IPS-11a (cell line): ENCODE data around the gene GRAMD4.

ENCODE experiments used
- H3K4me3 ChIP-seq: one replicate; pipeline ENCODE4 v1.5.1; 2013; ENCODE audit warnings: low read depth, low read length, control low read depth

The GRAMD4 gene, protein sequence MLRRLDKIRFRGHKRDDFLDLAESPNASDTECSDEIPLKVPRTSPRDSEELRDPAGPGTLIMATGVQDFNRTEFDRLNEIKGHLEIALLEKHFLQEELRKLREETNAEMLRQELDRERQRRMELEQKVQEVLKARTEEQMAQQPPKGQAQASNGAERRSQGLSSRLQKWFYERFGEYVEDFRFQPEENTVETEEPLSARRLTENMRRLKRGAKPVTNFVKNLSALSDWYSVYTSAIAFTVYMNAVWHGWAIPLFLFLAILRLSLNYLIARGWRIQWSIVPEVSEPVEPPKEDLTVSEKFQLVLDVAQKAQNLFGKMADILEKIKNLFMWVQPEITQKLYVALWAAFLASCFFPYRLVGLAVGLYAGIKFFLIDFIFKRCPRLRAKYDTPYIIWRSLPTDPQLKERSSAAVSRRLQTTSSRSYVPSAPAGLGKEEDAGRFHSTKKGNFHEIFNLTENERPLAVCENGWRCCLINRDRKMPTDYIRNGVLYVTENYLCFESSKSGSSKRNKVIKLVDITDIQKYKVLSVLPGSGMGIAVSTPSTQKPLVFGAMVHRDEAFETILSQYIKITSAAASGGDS

GRCh38 chr22:46619830-46620501 lies at the start of gene GRAMD4:
Gene GRAMD4, plus strand, starts transcription at chr22:46620386. Its CDS starts 6,414 bp downstream, at chr22:46626800.
- no peak within 1 kb of the TSS for H3K4me3 ChIP-seq

- H3K4me3 ChIP-seq: no peak overlapping the region
Measured at GRCh38 chr22:46571642-46572250, 48.4 kb upstream of the GRAMD4 start.

- H3K4me3 ChIP-seq: no peak overlapping the region
Measured at GRCh38 chr22:46572911-46573780, 47.0 kb upstream of the GRAMD4 start.

DNA sequence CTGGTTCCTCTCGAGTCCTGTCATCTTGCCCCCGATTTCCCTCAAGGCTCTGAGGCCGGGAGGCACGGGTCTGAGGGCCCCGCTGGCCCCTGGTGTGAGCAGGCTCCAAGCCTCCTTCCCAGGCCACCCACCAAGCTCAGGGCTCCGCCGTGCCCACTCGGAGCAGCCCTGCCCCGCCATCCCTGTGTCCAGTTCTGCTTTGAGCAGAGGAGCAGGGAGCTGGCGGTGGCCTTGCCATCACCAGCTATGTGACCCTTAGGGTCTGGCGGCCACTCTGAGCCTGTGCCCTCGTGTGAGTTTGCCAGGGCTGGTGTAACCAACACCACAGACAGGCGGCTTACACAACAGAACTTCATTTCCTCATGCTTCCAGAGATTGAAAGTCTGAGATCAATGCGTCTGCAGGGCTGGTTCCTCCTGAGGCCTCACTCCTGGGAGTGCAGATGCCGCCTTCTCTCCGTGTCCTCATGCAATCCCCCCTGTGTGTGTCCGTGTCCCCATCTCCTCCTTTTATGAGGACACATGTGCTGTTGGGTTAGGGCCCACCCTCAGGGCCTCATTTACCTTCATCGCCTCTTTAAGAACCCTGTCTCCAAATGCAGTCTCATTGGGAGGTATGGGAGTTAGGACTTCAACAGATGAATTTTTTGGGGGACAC lies 46.3 kb upstream of the GRAMD4 start:
- H3K4me3 ChIP-seq: no peak overlapping the region

- H3K4me3 ChIP-seq: no peak overlapping the region
Measured at GRCh38 chr22:46574438-46574992, 45.7 kb upstream of the GRAMD4 start.

DNA sequence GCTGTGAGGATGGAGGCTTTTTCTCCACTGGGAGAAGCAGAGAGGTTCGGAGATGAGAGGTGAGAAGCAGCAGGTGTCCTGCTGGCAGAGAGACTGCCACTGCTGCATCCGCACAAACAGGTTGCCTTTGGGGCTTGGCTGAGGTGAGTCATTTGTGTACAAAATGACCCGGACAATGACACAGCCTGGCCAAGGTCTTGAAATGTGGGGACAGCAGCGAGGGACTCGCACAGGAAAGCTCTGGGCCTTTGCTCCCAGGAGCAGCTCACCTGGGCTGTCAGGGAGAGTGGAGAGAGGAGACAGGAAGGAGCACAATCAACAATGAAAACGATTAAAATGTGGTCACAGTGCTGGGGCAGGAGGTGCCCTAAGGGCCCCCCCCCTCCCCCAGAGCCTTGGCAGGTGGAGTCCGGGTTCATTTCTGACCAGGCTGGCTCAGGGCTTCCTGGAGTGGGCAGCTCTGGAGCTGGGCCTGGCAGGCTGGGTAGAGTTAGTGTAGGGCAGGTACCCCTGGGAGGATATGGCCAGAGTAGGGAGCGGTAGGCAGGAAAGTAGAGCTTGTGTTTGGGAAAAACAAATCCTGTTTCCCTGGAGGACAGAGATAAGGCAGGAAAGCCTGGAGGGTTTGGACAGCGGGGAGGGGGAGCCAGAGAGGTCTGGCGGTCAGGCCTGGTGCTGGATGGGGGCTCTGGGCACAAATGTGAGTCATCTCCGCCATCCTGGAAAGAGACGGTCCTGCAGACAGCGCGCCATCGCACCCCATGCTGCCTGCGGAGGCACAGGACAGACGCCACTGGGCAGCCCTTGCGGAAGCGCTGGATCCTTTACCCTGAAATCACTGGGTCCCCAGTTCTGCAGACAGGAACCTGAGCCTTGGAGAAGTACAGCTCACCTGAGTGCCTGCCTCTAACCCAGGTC lies 44.9 kb upstream of the GRAMD4 start:
- H3K4me3 ChIP-seq: no peak overlapping the region

GRCh38 chr22:46575911-46576555 lies 44.2 kb upstream of the GRAMD4 start:
- H3K4me3 ChIP-seq: peak overlapping the region; percentile 57

DNA sequence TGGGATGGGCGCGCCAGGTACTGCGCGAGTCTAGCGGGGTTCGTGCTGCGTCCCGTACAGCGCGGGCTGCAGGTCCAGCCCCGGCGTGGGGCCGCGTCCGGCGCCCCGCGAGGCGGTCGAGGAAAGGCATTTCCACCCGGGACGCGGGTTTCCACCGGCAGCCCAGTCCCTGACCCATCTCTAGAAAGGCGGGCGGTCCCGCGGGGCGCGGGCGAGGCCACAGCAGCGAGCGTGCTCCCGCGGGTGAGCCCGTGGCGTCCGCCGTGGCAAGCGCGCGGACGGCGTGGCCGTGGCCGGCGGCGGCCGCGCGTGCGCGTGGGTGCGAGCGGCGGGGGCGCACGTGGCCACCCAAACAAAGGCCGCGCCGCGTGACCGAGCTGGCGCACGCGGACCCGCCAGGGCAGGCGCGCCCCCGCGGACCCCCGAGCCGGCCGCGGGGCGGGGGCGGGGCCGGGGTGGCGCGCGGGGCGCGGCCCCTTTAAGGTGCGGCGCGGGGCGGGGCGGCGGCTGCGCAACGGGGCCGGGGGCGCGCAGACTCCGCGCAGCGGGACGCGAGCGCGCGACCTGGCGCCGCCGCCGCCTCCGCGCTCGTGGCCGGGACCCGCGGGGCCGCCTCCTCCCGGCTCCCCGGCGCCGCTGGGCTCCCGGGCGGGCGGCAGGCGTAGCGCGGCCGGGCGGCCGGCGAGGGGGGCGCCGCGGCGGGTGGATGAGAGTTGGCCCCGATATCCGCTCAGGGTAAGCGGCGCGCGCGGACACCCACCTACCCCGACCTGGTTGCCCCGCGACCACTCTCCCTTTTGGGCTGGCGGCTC lies 43.4 kb upstream of the GRAMD4 start:
- H3K4me3 ChIP-seq: peak overlapping the region; percentile 57

GRCh38 chr22:46577368-46578249 lies 42.6 kb upstream of the GRAMD4 start:
- H3K4me3 ChIP-seq: peak overlapping the region; percentile 57

DNA sequence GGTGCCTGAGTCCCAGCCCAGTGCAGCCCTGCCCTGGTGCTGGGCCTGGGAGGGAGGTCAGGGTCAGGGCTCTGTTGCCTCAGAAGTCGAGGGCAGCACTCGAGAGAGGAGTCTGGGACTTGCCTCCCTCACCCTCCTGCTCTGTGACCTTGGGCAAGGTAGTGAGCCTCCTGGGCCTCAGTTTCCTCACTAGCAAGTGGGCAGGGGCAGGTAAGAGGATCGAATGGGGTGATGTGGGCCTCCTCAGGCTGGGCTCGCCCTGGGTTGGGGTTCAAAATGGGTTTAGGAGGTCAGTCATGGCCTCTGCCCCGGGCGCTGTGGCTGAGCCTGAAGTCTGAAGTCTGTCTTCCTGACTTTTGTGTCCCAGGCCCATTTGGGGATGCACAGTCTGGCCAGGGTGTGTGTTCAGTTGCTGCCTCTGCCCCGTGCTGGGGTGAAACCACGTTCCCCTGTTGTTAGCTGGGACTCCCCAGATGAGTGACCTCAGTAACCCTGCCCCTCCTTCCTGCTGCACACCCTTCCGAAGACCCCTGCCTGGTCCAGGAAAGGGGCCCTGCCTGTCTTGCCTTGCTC lies 41.8 kb upstream of the GRAMD4 start:
- no peak overlapping the region for H3K4me3 ChIP-seq

- H3K4me3 ChIP-seq: no peak overlapping the region
Measured at GRCh38 chr22:46578824-46579561, 41.2 kb upstream of the GRAMD4 start.

DNA sequence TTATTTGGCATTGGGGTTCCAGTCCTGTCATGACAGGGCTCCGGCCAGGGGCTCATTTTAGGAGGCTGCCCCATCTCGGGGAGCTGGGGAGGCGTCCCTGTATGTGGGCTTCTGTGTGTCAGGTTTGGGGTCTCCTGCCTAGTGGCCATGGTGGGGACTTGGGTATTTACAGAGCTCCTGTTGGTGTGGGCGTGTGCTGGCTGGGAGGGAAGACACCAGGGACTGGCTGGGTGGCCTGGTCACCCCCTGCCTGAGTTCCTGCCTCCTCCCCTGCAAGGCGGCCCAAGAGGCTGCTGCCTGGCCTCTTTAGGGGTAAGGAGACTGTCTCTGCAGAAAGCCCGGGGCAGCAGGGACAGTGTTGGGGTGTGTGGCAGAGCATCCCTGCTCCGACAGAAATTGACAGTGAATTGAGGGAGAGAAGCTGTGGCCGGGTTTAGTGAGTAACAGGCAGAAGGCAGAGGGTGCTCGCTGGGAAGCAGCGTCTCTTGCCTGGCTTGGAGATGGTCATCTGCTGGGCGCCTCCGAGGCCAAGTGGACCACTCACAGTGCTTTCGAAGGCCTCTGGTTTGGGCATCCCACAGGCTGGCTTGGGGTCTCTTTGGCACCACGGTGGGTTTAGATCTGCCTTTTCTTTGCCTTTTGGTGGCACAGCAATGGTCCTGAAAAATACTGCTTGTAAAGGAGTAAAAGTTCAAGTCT lies 40.3 kb upstream of the GRAMD4 start:
- no peak overlapping the region for H3K4me3 ChIP-seq

DNA sequence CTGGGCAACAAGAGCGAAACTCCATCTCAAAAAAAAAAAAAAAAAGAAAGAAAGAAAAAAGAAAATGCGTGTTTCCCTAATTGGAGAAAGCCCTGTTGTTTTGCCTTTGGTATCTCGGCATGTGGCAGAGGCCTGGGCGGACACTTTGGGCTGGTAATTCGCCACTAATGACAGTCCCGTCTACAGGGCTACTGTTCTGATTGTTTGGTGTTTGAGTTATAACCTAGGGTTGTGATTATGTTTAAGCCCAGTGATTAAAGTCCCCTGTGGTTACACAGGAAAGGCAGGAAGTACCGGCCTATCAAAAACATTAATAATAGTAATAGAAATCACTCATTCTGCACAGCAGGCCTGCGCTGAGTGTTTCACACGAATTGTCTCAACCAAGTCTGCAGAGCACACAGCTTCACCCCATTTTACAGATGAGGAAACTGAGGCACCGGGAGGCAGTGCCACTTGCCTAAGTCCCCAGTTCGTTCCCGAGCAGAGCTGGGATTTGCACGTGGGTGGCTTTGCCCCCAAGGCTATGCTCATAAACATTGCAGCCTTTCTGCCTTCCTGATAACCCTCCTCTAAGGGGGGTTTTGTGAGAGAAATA lies 39.1 kb upstream of the GRAMD4 start:
- H3K4me3 ChIP-seq: no peak overlapping the region

- no peak overlapping the region for H3K4me3 ChIP-seq
Measured at GRCh38 chr22:46581538-46582244, 38.5 kb upstream of the GRAMD4 start.
